HCT116 (cell line): ENCODE data around the gene NTSR2. TPM values are rescaled to one million over a fixed set of nuclear protein-coding genes. Genes with fewer than 3 reads are reported as not detected.

ENCODE experiments used
- ATAC-seq: fragments of 200-7000 bp; cut with Tn5 transposase; 2 replicates; pipeline ENCODE4 v1.9.1; 2020; ENCODE audit warnings: mild to moderate bottlenecking, moderate library complexity
- BruUV-seq: library from RNA; stranded (reverse); fragments of 400-500 nt; replicated peaks from 2 replicates; lab custom pipeline; 2021; lab: Mats Ljungman, UMichigan
- CTCF ChIA-PET: fragments of 300-600 bp; sonication (Branson Sonifier 250); formaldehyde crosslinking; loops from one replicate; lab custom pipeline; 2021; ENCODE audit warnings: antibody characterized with exemption; lab: Charles Lee
- POLR2A ChIA-PET: fragments of 300-600, 350-600 bp; sonication (Branson Sonifier 250); formaldehyde crosslinking; loops from one replicate; lab custom pipeline; 2021; ENCODE audit warnings: antibody characterized with exemption; lab: Charles Lee
- RAD21 ChIA-PET, 2 experiments: fragments of 300-600 bp; sonication (Branson Sonifier 250); formaldehyde crosslinking; loops; one replicate each; lab custom pipeline; 2023; ENCODE audit warnings: low total read pairs in 2 of 2; ENCODE audit not compliant: uncharacterized antibody in 2 of 2, unreplicated experiment in 2 of 2, low non-redundant PET in 1 of 2; lab: Charles Lee
- DNase-seq: peaks from one replicate; pipeline ENCODE4 v3.0.0-alpha.2; 2010; ENCODE audit warnings: low read depth, low spot score
- H2AFZ ChIP-seq: fragments of 200-600 bp; shearing (Covaris generic), sonication (generic); 2 replicates; pipeline ENCODE4 v1.6.1; 2017; ENCODE audit warnings: low read depth, mixed run types, mixed read lengths, antibody characterized with exemption, low read length; ENCODE audit not compliant: poor library complexity, severe bottlenecking
- H3K27ac ChIP-seq: 2 replicates; pipeline ENCODE4 v1.5.1; 2012; ENCODE audit warnings: low read depth, low read length
- H3K27me3 ChIP-seq: fragments of 200-600 bp; sonication (generic); 2 replicates; pipeline ENCODE4 v1.6.1; 2016; ENCODE audit warnings: mixed run types, low read length, mixed read lengths; ENCODE audit not compliant: insufficient read depth
- H3K36me3 ChIP-seq, 2 experiments: fragments of 200-500 bp in 1 of 2; fragments of 200-600 bp in 1 of 2; sonication (Bioruptor generic) in 1 of 2; sonication (generic) in 1 of 2; 2 replicates each; pipeline versions ENCODE4 v1.5.1 to v1.6.1; 2014 to 2016; ENCODE audit warnings: low read length in 2 of 2, inconsistent platforms in 1 of 2, mixed read lengths in 1 of 2, mixed run types in 1 of 2; ENCODE audit not compliant: insufficient read depth in 2 of 2, control insufficient read depth in 1 of 2
- H3K4me1 ChIP-seq, 2 experiments: fragments of 200-600 bp in 1 of 2; sonication (generic) in 1 of 2; 2 replicates each; pipeline versions ENCODE4 v1.5.1 to v1.6.1; 2012 to 2017; ENCODE audit warnings: low read length in 2 of 2, inconsistent platforms in 1 of 2, mild to moderate bottlenecking in 1 of 2, mixed read lengths in 1 of 2, mixed run types in 1 of 2, moderate library complexity in 1 of 2; ENCODE audit not compliant: insufficient read depth in 2 of 2, control insufficient read depth in 1 of 2
- H3K4me2 ChIP-seq: fragments of 200-600 bp; sonication (generic); 2 replicates; pipeline ENCODE4 v1.6.1; 2017; ENCODE audit warnings: mixed run types, low read length, mixed read lengths
- H3K4me3 ChIP-seq, 2 experiments: fragments of 200-600 bp in 1 of 2; sonication (generic) in 1 of 2; replicated peaks in 1 of 2; 2 replicates each; pipeline ENCODE4 v1.5.1; 2011 to 2016; ENCODE audit warnings: low read length in 2 of 2, control low read depth in 1 of 2, low read depth in 1 of 2, mild to moderate bottlenecking in 1 of 2, mixed read lengths in 1 of 2, mixed run types in 1 of 2
- H3K79me2 ChIP-seq: fragments of 200-600 bp; sonication (generic); 2 replicates; pipeline ENCODE4 v1.6.1; 2017; ENCODE audit warnings: mild to moderate bottlenecking, mixed run types, low read length, moderate library complexity, mixed read lengths; ENCODE audit not compliant: insufficient read depth
- H3K9ac ChIP-seq: fragments of 200-600 bp; sonication (generic); 2 replicates; pipeline ENCODE4 v1.6.1; 2016; ENCODE audit warnings: low read length, mixed read lengths
- H3K9me2 ChIP-seq: fragments of 200-600 bp; sonication (generic), shearing (Covaris generic); 2 replicates; pipeline ENCODE4 v1.6.1; 2017; ENCODE audit warnings: mixed run types, mild to moderate bottlenecking, moderate library complexity; ENCODE audit not compliant: insufficient read depth
- H3K9me3 ChIP-seq, 2 experiments: fragments of 200-500 bp in 1 of 2; fragments of 200-600 bp in 1 of 2; sonication (Bioruptor generic) in 1 of 2; sonication (generic) in 1 of 2; 2 replicates each; pipeline ENCODE4 v1.6.1; 2014 to 2017; ENCODE audit warnings: low read length in 2 of 2, mixed read lengths in 2 of 2, inconsistent platforms in 1 of 2, low read depth in 1 of 2, mild to moderate bottlenecking in 1 of 2, mixed run types in 1 of 2, moderate library complexity in 1 of 2; ENCODE audit not compliant: control insufficient read depth in 1 of 2, insufficient read depth in 1 of 2
- H4K20me1 ChIP-seq: fragments of 200-600 bp; sonication (generic), shearing (Covaris generic); 2 replicates; pipeline ENCODE4 v1.6.1; 2017; ENCODE audit warnings: mixed run types, mild to moderate bottlenecking, moderate library complexity; ENCODE audit not compliant: insufficient read depth
- CEBPB ChIP-seq: IDR thresholded peaks from 2 replicates; pipeline ENCODE4 v1.6.1; 2012; ENCODE audit warnings: low read depth
- ELF1 ChIP-seq: IDR thresholded peaks from 2 replicates; pipeline ENCODE4 v1.6.1; 2012; ENCODE audit warnings: low read depth, borderline replicate concordance
- EZH2 ChIP-seq: fragments of 200-600 bp; sonication (generic); IDR thresholded peaks from 2 replicates; pipeline ENCODE4 v1.6.1; 2017; ENCODE audit warnings: antibody characterized with exemption, mixed run types
- EZH2phosphoT487 ChIP-seq: fragments of 200-600 bp; IDR thresholded peaks from 2 replicates; pipeline ENCODE4 v1.6.1; 2018; ENCODE audit warnings: antibody characterized with exemption, borderline replicate concordance
- FOSL1 ChIP-seq: IDR thresholded peaks from 2 replicates; pipeline ENCODE4 v1.6.1; 2012; ENCODE audit warnings: low read depth
- JUND ChIP-seq: IDR thresholded peaks from 2 replicates; pipeline ENCODE4 v1.6.1; 2012
- RAD21 ChIP-seq: IDR thresholded peaks from 2 replicates; pipeline ENCODE4 v1.6.1; 2012; ENCODE audit warnings: low read depth, mild to moderate bottlenecking
- ZFX ChIP-seq: fragments of 450-650 bp; IDR thresholded peaks from 2 replicates; pipeline ENCODE4 v1.6.1; 2017
- intact Hi-C: fragments of 100-400 bp; cut with micrococcal nuclease; formaldehyde crosslinking; loops from 2 replicates; pipeline ENCODE4 v1.10.0; 2022
- total RNA-seq: library from RNA; stranded (reverse); gene quantifications from one replicate; pipeline ENCODE4 v1.2.1, GENCODE V29; 2021; ENCODE audit not compliant: unreplicated experiment
- TF ChIP-seq, protein P1 (sequence below), 3 experiments: fragments of 200-600 bp in 1 of 3; sonication (generic) in 1 of 3; IDR thresholded peaks in 2 of 3; conservative IDR thresholded peaks in 1 of 3; 2 replicates each; pipeline ENCODE4 v1.5.1; 2012 to 2017; ENCODE audit warnings: low read depth in 2 of 3, low read length in 2 of 3, antibody characterized with exemption in 1 of 3, borderline replicate concordance in 1 of 3, control low read depth in 1 of 3, mild to moderate bottlenecking in 1 of 3, mixed read lengths in 1 of 3, mixed run types in 1 of 3, moderate library complexity in 1 of 3; ENCODE audit not compliant: insufficient read depth in 1 of 3
- TF ChIP-seq, protein P2 (sequence below): IDR thresholded peaks from 2 replicates; pipeline ENCODE4 v1.6.1; 2012

NTSR2 gene
- total RNA-seq, 1 experiment from 2014 or later = not detected

DNA sequence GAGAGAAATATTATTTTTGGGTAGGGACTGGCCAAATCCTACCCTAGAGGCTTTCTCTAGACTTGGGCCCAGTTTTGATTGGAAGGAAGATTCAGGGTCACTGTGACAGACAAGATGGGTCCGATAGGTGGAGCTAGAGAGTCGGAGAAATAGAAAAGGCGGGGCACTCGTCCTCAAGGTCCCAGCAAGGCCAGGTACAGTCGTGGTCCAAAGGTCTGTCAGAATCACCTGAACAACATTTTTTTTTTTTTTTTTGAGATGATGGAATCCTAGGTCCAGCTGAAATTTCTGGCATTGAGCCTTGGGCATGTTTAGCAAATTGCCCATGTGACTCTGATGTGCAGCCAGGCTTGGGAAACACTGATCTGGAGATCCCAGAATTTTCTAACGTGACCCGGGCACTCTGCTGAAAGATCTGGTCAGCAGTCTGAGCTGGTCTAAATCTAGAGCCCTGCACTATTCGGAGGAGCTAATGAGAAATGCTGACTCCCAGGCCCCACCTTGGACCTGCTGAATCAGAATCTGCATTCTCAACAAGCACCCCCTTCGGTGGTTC is 23.0 kb upstream of the NTSR2 start:
- Histone ChIP-seq H3K27ac (no peak overlapping the region), H3K27me3 (no peaks in the 10 kb centered on the region), H3K4me2 (0 out of 2 replicates have a peak overlapping the region, but pooled peaks have one; percentile 17), H3K79me2 (no peaks in the 10 kb centered on the region), H3K9me2 (no peaks in the 10 kb centered on the region), H4K20me1 (no peaks in the 10 kb centered on the region), H3K9me3 (no peaks in the 10 kb centered on the region), H3K9ac (no peak overlapping the region), H3K4me1 (peaks cover 9 to 31% of the 10 kb centered on the region in 2 experiments; a peak in 3 of 4 replicates), H3K4me3 (no peak overlapping the region), H3K36me3 (no peaks in the 10 kb centered on the region), H2AFZ (peak overlapping the region; percentile 95)
- ATAC-seq (peak; percentile 84), DNase-seq (peak; percentile 65)
- CTCF ChIA-PET = interaction anchor here (0.7 to 2.0 kb wide), 16 partner anchors 9 to 560 kb away, joined by 3 to 20 read pairs (median 6); partner anchors contain the start of gene LPIN1
- intact Hi-C loops = loop anchor here (1.0 kb wide), 1 partner anchor 86 kb away; no protein-coding TSS in a partner anchor
- POLR2A ChIA-PET = no interaction called here
- RAD21 ChIA-PET = interaction anchor here in 1 of 2 experiments (0.8 kb wide), 1 partner anchor 46 kb away, joined by 3 read pairs; no protein-coding TSS in a partner anchor
- TF ChIP-seq JUND = no peak
- TF ChIP-seq FOSL1 = no peak
- no peak for TF ChIP-seq EZH2phosphoT487
- no peak for TF ChIP-seq ZFX
- TF ChIP-seq, protein P1, sequence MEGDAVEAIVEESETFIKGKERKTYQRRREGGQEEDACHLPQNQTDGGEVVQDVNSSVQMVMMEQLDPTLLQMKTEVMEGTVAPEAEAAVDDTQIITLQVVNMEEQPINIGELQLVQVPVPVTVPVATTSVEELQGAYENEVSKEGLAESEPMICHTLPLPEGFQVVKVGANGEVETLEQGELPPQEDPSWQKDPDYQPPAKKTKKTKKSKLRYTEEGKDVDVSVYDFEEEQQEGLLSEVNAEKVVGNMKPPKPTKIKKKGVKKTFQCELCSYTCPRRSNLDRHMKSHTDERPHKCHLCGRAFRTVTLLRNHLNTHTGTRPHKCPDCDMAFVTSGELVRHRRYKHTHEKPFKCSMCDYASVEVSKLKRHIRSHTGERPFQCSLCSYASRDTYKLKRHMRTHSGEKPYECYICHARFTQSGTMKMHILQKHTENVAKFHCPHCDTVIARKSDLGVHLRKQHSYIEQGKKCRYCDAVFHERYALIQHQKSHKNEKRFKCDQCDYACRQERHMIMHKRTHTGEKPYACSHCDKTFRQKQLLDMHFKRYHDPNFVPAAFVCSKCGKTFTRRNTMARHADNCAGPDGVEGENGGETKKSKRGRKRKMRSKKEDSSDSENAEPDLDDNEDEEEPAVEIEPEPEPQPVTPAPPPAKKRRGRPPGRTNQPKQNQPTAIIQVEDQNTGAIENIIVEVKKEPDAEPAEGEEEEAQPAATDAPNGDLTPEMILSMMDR (IDR thresholded peaks at IDR 0.05 in 2 of 3, conservative IDR thresholded peaks at IDR 0.05 in 1 of 3; ENCODE audit: borderline replicate concordance in 1 of 3, insufficient read depth in 1 of 3, low read depth in 2 of 3, low read length in 2 of 3) = peak; percentile 79 to 84 (median 80)
- TF ChIP-seq, protein P2, sequence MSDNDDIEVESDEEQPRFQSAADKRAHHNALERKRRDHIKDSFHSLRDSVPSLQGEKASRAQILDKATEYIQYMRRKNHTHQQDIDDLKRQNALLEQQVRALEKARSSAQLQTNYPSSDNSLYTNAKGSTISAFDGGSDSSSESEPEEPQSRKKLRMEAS = no peak
- no peak for TF ChIP-seq CEBPB
- peak; percentile 75 for TF ChIP-seq RAD21
- TF ChIP-seq ELF1 = no peak
- no peak for TF ChIP-seq EZH2
- BruUV-seq = no TSS peak
